GM21737 (cell line): ENCODE measurements around the gene TMEM131.
"Not testable (repeated sequence)": the region's sequence is repeated elsewhere in the genome, so short reads cannot be mapped to it uniquely, and the experiment has no call there.

Source experiments
- ATAC-seq: cut with Tn5 transposase; IDR thresholded peaks from one replicate; pipeline ENCODE4 v1.9.1; 2021; ENCODE audit warnings: mild to moderate bottlenecking, moderate library complexity; ENCODE audit not compliant: unreplicated experiment

TMEM131 gene

DNA sequence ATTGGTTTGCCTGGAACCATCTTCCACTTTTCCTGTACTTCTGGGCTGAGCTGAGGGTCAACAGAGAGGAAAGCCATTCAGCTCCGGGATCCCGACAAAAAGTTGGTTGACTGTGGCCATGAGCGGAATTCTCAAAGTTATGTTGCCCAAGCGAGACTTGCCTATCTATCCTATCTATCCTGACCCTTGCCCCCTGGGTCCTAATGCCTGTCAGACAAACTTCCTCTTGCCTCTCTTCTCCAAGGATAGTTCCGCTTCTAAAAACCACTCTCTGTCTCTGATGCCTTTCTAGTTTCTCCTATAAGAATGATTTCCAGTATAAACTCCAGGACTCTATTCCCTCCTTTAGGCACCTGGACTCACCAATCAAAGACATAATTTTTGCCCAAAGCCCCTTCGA is 173.9 kb downstream of the TMEM131 start:
- ATAC-seq, result not testable (repeated sequence)

DNA sequence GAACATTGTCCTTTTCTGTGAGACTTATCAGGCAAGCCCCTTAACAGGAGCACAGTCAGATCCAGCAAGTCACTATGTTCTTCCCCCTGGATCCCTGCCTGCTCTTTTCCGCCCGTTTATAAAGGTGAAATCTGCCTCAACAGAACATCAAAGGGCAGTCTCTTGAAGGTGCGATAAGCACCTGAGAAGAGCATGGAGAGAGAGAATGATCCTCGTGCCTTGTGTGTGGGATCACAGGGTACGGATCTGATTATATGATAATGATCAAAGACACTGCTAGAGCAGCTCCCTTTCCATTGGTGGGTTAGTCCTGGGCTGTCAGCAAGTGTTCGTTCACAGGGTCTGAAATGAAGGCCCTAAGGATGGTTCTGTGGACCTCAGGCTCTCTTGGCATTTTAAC is 176.0 kb downstream of the TMEM131 start:
- no peak for ATAC-seq

DNA sequence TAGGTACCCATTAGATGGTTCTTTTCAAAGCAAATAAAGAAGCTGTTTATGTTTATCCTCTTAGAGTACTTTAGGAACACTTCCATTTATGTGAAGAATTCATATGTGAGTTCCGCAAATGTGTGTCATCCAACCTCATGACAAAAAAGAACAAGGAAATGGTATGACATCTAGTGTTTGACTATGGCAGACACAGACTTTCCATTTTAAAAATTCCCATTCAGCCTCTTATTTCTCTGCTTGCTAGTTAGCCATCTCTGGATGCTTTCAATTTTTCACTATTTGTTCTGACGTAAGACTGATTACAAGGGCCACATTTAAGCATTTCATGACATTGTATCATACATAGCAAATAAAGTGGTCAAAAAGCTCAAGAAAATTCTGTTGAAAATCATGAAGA is 179.3 kb downstream of the TMEM131 start:
- no peak for ATAC-seq

DNA sequence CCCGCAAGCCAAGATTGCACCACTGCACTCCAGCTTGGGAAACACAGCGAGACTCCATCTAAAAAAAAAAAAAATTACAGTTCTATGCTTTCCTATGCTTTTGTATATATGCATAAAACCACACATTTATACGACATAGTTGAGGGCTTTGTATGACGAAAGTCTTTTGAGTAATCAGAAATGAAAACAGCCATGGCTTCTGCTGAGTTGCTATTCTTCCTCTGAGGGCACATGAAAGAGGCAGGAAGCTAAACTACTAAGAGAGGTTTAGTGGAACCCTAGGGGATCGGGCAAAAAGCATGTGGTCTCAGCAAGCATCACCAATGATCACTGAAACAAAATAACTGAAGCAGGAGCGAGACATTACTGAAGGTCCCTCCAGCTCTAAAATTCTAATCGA is 182.8 kb downstream of the TMEM131 start:
- no peak for ATAC-seq

DNA sequence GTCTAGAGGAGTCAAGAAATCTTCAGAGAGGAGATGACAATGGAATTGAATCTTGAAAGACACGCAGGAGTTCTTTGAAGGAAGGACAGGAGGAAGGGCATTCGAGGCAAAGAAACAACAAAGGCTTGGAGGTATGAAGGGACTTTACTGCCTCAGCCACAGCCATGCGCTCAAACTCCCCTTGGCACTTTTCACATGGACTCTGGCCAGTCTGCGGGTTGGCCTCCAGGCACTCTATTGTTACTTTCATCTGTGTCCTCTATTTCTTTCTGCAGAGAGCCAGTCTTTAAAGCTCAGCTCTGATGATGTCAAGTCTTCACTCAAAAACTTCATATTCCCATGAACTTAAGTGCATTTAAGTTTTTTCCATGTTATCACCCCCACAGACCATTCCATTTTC is 186.9 kb downstream of the TMEM131 start:
- no peak for ATAC-seq

DNA sequence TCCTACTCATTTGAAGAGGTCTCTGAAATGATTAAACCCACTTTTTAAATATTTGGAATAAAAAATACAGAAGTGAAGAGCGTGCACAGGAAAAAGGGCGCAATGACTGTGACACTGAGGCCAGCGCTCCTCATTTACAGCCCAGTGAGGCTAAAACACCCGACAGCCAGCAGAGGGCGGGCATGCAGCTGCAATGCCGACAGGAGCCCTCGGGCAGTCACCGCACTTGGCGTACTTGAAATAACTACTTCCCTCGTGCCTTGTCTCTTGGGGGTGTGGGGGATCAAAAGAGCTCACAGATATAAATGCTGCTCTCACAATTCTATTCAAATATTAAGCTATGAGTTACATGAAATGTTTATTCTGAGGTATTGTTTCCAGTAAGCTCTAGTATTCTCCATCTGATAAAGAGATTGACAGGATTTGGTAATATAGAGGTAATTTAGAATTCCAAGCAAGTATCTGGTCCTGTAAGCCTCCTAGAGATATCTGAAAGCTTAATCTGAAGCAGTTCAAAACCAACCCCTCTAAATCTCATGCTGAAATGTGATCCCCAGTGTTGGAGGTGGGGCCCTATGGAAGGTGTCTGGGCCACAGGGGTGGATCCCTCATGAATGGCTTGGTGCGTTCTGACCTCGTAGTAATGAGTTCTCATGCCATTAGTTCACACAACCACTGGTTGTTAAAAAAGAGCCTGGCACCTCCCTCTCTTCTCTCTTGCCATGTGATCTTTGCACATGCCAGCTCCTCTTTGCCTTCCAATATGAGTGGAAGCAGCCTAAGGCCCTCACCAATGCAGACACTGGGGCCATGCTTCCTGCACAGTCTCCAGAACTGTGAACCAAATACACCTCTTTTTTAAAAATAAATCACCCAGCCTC is 188.8 kb downstream of the TMEM131 start:
- no peak for ATAC-seq

DNA sequence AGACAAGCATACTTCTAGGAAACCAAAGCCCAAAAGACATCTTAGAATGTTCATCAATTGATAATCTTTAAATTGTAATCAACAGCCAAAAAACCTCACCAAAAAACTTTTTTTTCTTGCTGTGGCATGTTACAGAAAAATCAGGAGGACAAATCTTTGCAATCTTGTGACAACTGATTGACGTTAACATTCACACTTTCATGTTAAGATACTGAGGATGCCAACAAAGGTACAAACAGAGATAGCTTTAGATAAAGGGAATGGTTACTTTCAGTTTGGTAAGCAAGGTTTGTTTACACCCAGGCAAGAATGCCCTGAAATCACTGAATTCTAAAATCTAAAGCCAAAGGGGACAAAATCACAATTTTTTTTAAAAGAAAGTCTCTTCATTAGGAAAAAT is 190.0 kb downstream of the TMEM131 start:
- ATAC-seq, result no peak

DNA sequence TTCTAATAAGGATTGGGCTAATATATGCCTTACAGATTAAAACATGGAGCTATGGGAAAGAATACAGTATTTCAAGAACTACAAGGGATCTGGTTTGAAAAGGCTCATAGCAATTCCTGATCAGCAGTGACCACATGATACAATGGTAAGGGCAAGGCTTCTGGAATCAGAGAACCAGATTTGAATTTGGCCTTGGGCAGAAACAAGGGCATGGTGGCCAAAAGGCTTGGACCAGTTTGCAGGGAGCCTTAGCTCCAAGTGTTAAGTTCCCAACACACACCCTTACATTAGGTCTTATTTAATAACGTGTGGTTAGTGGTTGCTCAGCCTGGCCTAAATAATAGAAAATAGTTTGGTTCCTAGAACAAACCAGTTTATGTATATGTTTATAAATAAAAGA is 194.7 kb downstream of the TMEM131 start:
- ATAC-seq, result no peak

DNA sequence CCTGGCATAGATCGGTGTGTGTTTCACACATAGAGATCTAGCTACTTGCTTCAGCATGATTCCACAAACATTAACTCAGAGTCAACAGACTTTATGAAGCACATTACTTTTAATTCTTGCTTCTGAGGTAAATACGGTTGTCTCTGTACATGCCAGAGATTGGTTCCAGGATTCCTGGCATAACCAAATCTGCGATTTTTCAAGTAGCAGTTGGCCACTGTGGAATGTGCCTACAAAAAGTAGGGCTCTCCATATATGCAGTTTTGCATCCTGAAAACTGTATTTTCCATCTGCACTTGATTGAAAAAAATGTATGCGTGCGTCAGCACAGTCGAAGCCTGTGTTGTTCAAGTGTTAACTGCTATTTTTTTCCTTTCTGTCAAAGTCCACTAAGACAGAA is 197.3 kb downstream of the TMEM131 start:
- ATAC-seq, result no peak

DNA sequence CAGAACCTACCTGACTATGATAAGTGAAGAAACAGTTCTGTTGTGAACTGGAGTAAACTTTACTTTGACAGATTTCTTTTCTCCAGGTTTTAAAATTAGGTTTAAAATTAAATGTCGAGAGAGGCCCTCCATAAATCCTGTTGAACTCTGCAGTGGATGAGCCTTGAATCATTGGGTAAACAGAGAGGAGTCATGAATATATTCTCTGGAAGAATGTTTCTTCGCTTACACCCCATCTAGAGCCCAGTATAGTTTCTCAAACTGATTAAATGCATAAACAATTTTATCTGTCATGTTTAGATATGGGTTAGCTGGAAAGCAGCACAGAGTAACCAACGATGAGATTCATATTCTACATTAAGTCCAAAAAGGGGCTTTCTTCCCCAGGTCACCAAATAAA is 198.4 kb downstream of the TMEM131 start:
- no peak for ATAC-seq

DNA sequence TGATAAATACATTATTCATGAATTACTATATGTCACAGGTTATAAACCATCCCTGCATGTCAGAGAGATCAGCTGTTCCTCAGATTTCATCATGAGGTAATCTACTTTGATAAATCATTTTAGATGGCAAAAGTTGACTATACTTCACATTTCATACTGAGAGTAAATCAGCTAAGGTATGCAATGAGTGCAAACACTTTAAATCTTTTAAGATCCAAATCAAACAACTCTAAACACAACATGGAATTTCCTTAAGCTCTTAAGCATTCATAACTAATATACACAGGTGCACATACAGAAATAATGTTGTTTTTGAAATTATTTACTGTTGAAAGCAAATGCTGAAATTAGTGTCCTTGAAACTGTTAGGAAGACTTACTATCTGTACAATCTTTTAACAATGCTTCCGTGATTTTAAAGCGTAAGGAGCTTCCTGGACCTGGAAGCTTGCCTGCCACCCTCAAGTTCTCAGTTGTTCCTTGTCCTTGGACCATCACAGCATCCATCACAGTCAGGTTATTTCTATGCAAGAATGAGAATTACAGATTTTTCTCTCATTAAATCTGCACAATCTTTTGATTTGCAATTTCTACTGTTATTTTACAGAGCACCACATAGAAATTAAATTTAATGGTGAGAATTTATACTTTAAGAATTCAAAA is 199.2 kb downstream of the TMEM131 start:
- ATAC-seq, result no peak

DNA sequence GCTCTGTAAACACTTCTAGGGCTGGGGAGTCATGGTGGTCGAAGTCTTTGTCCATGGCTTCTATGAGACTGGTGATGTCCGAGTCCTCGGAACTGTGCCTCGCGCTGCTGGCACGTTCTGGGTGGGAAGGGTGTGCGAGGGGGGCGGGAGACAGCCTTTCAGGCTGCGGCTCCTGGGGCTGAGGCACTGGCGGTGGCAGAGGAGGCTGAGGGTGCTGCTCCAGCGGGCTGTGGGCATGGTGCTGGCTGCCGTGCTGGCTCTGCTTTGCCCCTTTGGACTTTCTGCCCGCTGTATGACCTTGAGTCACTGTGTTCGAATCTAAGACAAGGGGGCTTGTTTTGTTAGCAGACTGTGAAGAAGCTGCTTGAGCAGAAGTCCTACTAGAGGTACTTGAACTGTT is 203.3 kb downstream of the TMEM131 start:
- ATAC-seq, result no peak

DNA sequence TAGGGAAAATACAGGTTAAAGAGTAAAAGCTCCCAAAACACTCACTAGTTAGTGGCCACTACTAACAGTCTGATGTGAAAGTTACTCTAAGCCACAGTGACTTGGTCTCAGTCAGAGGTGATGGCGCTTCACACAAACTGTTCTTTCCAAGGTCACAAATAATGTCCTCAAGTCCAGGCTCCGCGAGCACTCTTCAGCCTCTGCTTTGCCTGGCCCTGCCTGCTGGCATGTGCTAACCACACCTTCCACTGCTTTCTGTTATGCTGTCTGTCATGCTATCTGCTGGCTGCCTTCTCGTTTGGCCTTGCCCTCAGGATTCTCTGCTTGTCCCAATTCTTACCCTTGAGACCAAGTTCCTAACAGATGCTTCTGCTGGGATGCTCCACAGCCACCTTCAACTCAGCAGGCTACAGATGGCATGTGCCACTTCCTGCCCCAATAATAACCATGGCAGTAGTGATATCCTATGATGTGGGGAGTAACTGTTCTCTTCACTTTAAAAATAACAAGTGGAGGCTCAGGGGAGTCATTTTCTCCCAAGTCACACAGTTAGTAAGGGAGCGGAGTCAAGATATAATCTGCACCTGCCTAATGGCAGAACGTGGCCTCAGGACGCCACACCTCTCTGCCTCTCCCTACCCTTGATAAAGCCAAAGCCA is 206.6 kb downstream of the TMEM131 start:
- no peak for ATAC-seq

DNA sequence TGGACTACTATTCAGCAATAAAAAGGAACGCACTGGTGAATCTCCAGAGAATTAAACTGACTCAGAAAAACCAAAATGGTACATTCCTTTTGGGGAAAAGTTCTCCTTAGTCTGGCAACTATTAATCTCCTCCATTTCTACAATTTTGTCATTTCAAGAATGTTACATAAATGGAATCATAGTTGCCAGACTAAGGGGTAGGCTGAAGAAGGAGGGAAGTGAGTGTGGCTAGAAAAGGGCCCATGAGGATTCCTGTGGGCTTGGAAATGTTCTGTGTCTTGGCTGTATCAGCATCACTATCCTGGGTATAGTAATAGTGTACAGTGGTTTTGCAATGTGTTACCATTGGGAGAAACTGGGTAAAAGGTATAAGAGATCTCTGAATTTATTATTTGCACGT is 209.9 kb downstream of the TMEM131 start:
- no peak for ATAC-seq

DNA sequence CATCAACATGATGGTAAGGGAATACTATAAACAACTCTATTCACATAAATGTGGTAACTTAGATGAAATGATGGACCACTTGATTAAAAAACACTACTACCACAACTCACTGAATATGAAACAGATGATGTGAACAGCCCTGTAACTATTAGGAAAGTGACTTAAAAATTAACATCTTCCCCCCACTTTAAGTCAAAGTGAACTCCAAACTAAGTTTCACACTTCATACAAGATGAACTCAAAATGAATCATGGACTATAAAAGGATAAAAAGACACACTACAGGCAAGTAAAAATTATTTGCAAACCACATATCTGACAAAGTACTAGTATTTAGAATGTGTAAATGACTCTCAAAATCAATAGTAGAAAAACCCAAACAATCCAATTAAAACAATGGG is 210.8 kb downstream of the TMEM131 start:
- ATAC-seq, result no peak

DNA sequence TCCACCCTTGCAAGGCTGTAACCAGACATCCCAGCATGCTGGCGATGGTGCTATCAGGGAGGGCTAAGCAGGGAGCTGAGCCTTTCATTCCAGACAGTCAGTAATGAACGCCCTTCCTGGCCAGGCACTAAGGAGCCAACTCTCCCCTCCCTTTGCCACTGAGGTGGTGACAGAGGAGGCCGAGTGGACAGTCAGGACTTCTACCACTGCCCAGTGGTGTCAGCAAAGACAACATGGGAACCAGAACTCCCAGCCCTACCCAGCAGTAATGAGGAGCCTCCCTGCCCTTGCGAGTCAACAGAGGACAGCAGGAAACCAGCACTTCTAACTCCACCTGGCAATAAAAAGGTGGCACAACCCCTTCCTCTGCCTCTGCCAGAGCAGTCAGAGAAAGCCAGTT is 213.8 kb downstream of the TMEM131 start:
- ATAC-seq, result no peak

DNA sequence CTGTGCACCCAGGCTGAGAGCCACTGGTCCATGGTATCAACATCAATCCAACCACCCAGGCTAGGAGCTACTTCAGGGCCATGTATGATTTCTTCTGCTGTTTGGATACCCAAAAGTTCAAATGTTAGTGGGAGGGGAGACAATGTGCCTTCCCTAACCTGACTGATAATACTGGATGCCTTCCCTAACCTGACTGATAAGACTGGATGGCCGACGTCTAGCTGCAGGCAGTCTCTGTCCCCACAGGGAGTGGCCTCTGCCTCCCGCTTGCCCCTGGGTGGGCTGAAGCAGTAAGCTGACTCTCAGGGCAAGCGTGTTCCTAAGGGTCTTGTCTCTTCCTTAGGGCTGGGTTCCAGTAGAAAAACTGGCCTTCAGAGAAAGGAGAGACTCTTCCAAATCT is 216.6 kb downstream of the TMEM131 start:
- no peak for ATAC-seq

DNA sequence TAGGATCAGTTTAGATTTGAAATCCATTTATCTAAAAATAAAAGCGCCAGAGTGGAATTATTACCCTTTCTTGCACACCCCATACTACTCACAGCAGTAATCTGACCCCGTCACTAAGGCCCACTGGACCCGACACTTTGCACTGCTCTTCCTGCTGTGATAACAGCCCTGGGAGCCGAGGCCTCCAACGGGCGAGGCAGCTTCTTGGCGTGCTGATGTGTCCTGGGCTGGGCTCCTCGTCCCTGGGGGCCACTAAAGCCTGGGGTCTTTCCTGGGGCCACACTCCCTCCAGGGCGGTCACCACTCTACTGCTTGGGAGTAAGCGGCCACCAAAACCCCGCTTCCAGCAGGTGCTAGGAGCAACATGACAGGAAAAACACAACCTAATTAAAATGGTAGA is 220.7 kb downstream of the TMEM131 start:
- ATAC-seq, result no peak

DNA sequence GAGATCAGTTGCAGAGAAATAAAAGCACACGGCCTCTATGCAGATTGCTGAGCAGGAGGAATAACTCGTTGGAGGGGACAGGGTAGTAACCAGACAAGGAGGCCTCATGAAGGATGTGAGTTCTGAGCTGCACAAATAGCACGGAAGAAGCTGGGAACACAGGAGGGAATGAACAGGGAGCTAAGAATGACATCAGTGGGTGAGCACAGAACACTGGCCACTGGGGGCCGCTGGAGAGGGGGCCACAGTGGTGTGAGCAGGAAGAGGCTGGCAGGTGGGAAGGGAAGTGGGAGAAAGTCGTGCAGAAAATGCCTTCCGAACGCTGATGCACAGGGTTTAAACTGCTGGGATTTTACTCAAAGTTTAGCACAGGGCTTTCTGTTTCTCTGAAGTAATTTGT is 221.3 kb downstream of the TMEM131 start:
- ATAC-seq, result no peak

DNA sequence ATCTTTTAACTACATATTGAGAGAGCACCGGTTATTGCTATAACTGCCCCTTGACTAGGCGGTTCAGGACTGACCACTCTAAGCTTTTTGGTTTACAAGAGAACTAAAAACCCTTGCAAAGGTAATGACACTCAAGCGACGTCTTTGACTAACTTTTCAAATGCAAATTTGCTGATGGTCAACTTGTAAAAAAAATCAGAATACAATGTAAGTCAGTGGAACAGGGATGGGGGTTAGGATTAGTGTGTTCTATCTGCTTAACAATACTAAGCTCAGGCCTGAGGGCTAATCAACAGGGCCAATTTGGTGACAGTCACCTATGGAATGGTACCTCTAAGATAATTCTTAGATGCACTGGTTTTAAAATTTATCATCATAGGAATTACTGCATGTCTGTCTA is 225.3 kb downstream of the TMEM131 start:
- ATAC-seq, result no peak

DNA sequence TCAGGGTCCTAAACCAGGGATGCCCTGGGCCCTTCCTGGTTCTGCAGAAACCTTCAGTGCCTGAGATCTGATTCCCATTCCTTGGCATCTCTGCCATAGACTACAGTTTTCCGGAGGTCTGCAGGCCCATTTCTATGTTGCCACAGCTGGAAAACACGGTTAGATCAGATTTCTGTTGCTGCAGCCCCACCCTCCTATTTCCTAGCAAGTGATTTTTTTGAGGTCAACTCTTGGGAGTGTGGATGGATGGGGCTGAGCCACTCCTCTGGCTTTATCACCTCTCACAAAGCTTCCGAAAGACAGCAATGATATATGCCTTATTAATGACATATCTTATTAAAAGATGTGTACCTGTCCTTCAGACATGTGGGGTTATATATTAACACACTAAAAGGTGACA is 226.0 kb downstream of the TMEM131 start:
- no peak for ATAC-seq

DNA sequence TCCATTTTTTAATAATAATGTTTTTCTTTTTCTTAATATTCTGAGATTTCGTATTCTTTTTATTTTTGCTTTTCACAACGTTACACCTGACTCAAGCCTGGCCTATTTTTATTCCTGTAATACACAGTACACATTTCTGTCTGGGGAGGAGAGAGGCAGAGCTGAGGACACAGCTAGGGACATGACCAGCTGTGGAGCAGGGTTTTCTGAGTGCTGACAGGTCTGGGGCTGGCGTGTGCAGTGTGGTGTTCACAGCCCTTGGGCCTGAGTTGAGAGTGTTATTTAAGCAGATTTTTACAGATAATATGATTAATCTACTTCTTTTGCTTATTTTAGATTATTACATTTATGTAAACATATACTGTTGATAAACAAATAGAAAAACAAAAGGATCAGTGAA is 226.4 kb downstream of the TMEM131 start:
- ATAC-seq, result no peak
